Suppressor macrophage (primary cell): ENCODE measurements around the gene PGLYRP4.

Source experiments
- DNase-seq, 4 experiments: peaks; one replicate each; pipeline ENCODE4 v3.0.0-alpha.2; 2020 to 2022
- total RNA-seq, 17 experiments: gene quantifications; one replicate each; lab custom pipeline; 2026; ENCODE audit warnings: mixed read lengths in 6 of 17, inconsistent platforms in 3 of 17; lab: John Stamatoyannopoulos, UW

PGLYRP4 gene
- total RNA-seq: 0 to 1.7 (median 0) reads per million in 17 experiments

- DNase-seq: no peak
Measured at GRCh38 chr1:153348511-153349362, at the start of gene PGLYRP4. Gene PGLYRP4 (minus strand): TSS chr1:153348841. CDS start chr1:153347932, 909 bp downstream.

- DNase-seq: no peak
Measured at GRCh38 chr1:153397924-153398651, 49.4 kb upstream of the PGLYRP4 start.

DNA sequence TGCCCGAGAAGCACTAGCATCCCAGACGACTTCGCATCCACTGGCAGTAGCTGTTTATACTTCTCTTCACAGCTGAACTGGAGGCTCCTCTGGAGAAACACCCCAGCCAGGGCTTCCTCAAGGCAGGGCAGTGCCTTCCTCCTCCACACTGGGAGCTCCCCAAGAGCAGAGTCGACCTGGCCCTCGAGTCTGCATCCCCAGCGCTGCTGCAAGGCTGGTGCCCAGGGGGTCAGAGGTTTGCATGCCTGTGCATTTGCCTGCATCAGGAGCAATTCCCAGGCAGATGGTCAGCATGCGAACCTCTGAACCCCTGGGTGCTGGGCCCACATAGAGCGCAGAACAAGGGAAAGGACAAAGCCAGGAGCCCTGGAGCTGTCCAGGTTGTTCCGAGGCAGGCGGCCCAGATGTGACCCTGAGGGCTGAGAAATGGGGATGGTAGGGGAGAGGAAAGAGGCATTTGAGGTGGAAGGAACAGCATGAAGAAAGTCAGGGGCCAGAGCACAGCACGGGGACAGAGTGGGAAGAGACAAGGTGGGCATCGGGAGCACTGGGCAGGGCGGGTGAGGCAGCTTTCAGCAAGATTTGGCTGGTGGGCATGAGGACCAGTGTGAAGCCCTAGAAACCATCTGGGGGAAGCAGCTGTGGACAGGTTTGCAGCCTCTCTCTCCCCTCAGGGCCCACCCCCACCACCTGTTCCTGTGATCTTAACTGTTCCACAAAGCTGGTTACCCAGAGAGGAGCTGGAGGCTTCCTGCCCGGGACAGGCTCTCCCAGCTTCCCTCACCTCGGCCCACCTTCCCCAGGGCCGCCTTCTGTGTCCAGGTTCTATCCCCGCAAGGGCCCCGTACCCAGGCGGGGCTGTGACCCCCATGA lies 48.6 kb upstream of the PGLYRP4 start:
- DNase-seq: peak in 1 of 4 experiments; percentile 36

GRCh38 chr1:153396461-153396860 lies 47.8 kb upstream of the PGLYRP4 start:
- no peak for DNase-seq

DNA sequence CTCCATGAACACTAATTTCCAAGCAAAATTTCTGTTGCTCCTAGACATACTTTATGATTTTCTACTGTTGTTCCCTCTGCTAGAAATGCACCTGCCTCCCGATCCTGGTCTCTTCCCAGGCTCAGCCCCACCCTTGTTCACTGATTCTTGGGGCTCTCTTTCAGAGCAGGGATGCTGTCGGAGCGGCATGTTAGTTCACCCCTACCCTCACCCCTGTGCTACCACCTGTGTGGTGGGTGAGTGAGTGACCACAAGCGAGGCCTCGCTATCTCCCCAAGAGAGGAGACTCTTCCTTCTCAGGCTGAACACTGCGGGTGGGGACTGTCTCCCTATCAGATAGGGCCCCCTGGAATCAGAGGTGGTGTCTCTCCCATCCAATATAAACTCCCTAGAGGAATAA lies 47.1 kb upstream of the PGLYRP4 start:
- no peak for DNase-seq

DNA sequence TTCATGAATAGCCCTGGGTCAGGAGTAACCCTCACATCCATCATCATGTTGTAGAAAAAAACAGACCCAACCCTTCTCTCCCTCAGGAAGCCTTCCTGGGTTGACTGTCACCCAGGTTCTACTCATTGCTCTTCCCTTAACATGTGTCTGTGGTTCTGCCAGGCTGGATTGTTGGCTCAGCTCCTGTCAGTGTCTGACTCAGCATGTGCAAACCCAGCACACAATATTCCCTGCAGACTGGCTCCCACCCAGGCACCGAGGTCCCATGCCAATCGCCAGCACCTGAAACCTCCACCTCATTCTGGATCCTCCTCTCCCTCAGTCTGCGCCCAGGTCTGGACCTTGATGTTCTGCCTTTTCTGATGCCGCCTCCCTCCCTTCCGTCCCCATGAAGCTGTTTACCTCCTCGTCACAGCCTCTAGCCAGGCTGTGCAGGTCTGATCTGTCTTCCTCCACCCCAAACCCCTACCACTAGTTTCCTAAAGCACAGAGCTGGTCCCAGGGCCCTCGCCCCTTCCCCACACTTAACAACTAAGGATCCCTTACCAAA lies 46.6 kb upstream of the PGLYRP4 start:
- no peak for DNase-seq

DNA sequence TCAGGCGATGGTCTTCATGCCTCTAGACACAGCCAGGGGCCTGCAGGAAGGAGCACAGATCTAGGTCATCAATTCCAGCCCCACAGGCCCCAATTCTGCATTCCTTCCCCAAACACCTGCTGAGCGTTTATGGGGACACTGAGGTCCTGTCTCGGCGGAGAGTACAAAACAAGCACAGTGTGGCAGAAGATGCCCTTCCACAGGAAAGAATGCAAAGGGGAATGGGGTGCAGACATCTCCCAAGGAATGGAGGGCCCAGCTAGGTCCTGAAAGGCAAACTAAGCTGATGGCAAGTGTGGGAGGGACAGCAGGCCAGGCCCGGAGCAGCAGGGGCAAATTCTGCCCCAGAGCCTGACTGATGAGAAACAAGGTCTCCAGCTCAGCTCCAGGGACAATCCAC lies 45.8 kb upstream of the PGLYRP4 start:
- DNase-seq: no peak

DNA sequence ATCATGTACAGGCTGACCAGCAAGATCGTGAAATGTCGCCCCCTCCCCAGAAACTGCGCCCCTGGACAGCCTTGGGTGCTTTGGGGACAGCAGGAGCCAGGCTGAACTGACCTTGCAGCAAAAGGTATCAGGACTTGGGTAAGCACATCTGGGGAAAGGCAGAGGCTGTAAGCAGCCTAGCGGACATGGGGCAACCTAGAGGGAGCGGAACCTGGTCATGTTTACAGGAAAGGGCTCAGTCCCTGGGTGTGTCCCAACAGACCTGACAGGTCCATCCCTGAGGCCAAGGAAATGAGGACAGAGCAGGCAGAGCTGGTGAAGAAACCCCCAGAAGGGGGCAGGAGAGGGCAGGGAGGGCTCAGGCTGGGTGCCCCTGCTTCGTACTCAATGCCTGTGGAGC lies 45.3 kb upstream of the PGLYRP4 start:
- no peak for DNase-seq

DNA sequence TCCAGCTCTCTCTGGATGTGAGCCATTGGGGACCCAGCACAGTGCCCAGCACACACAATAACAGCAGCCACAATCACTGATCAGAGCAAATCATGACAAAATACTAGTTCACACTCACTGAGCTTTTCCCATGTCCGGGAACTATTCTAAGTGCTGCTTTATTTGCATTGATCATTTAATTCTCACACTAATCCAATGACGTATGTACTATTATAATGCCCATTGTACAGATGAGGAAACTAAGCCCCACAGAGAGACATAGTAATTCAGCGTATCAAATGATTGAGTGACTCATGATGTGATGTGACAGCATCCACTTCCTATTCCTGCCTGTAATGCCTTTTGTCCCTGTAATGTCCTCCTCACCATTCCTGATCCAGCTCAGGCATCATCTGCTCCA lies 44.2 kb upstream of the PGLYRP4 start:
- no peak for DNase-seq

DNA sequence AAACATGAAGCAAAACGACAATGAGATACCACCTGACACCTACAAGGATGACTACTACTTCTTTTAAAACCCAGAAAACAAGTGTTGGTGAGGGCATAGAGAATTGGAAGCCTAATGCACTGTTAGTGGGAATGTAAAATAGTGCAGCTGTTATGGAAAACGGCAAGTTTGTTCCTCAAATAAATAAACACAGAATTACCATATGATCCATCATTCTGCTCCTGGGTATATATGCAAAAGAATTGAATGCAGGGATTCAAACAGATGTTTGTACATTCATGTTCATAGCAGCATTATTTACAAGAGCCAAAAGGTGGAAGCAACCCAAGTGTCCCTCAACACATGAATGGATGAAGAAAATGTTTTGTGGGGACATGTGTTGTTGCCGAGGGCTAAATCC lies 43.6 kb upstream of the PGLYRP4 start:
- DNase-seq: no peak

DNA sequence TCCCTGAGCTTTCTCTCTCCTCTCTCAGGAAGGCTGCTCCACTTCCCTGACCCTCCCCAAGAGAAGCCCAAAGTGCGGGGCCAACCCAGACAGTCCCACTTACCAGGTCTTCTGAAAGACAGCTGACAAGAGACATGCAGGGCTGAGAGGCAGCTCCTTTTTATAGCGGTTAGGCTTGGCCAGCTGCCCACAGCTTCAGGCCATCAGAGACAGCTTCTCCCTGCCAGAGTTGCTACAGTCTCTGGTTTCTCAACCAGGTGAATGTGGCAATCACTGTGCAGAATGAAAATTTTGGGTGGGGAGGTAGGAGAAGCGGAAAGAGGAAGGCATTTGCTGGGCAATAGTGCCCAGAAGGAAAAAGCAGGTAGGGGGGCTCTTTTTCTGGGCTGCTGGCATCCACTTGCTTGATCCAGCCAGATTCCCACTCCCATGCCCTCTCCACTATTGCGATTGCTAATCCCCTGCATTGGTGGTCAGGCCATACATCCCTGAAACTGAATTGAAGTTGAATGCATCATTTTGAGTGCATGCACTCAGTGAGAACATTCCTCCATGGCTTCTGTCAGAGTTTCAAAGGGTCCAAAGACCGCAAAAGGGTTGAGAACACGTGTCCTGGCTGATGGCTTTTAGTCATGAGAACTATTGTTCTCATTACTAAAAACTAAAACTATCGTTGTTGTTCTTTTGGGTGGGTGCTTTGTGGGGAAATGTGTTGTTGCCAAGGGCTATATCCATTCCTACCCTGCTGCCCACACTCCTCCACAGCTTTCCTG lies 42.5 kb upstream of the PGLYRP4 start, which contains the start of gene S100A8:
Gene S100A8 (minus strand): TSS at position 136 of the 773 bp plus-strand sequence. CDS start 538 bp downstream, outside the sequence.
- DNase-seq: peak; percentile 62 to 86 (median 80)

DNA sequence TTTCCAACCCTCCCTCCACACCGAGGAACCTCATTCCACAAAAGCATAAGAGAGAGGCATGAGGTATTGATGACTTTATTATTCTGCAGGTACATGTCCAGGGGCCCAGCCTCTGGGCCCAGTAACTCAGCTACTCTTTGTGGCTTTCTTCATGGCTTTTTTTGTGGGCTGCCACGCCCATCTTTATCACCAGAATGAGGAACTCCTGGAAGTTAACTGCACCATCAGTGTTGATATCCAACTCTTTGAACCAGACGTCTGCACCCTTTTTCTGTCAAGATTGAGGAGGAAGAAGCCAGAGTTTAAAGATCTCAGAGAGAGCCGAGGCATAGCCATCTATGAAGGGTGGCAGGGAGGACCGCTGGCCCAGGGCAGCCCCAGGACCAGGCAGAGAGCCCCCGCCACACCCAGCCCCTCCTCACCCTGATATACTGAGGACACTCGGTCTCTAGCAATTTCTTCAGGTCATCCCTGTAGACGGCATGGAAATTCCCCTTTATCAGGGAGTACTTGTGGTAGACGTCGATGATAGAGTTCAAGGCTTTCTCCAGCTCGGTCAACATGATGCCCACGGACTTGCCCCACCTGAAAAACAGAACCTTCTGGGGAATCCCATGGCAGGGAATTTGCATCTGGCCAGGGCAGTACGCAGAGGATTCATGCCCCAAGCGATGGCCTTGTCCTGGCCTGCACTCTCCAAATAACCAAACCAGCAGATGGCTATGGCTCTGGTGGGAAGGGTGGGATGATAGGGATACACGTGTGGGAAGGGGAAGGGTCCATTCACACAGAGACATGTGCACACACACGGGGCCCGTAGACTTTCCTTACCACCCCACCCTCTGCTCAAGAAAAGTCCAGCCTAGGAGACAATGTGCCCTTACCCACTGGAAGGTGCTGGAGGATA lies 41.6 kb upstream of the PGLYRP4 start:
- DNase-seq: peak in 2 of 4 experiments; percentile 41 to 48

- no peak for DNase-seq
Measured at GRCh38 chr1:153389401-153389800, 40.8 kb upstream of the PGLYRP4 start.

DNA sequence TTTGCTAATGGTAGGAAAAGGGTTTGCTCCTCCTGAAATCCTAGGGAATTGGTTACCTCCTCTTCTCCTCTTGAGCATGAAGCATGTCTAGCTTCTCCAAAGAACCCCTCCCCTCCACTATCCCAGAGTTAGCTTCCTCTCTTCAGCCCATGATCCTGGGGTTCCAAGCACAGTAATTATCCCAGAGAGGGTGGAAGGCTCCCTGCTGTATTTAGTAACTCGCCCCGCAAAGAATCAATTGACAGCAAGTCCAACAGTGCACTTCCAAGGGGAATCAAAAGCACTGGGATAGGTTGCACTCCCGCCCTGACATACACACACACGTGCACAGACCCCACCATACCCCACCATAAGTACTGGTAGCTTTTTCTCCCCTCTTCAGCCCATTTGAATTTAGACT lies 39.1 kb upstream of the PGLYRP4 start:
- DNase-seq: no peak

- no peak for DNase-seq
Measured at GRCh38 chr1:153387001-153387400, 38.4 kb upstream of the PGLYRP4 start.

- peak; percentile 83 to 93 (median 90) for DNase-seq
Measured at GRCh38 chr1:153386500-153386901, 37.9 kb upstream of the PGLYRP4 start.

- peak; percentile 22 to 73 (median 56) for DNase-seq
Measured at GRCh38 chr1:153384958-153385580, 36.4 kb upstream of the PGLYRP4 start.

DNA sequence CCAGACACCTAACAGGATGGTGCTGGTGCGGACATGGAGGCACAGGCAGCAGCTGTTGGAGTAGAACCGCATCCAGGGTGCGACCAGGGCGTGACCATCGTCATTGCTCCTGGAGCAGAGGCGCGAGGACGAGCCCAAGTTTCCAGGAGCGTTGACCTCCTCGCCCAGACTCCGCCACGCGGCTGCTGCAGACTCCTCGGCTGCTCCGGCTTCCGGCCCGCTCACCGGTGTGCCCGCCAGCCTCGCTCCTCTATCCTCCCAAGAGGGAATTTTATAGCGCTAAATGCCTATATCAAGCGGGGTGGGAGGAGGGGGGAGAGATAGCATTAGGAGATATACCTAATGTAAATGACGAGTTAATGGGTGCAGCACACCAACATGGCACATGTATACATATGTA lies 32.1 kb upstream of the PGLYRP4 start:
- DNase-seq: no peak

GRCh38 chr1:153379591-153379990 lies 30.9 kb upstream of the PGLYRP4 start:
- DNase-seq: no peak

DNA sequence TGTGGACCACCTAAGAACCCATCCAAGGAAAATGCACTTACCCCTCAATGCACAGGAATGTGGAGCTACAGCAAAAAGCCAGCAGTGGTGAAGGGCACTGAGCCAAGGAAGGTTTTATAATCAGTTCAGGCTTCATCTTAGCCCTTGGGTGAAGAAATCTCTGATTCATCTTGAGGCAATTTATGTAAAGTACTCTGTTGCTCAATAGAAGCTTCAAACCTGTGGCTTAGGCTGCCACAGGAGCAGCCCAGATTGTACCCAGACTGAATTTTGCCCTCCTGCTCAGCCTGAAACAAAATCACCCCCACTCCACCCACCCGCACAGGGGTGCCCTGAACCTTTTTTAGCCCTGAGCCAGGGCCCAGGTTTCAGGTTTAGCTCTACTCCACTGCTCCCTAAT lies 26.9 kb upstream of the PGLYRP4 start, which contains the start of gene S100A12:
Gene S100A12 (minus strand): TSS at position 111 of the 400 bp plus-strand sequence. CDS start 1,029 bp downstream, outside the sequence.
- DNase-seq: peak; percentile 41 to 87 (median 78)
